Subcutaneous abdominal adipose tissue (tissue), 5 donors: ENCODE measurements around the gene TUT4.

Experiments
- H3K27ac ChIP-seq: one replicate; pipeline ENCODE4 v1.7.0; 2013; ENCODE audit warnings: low read depth, mild to moderate bottlenecking, inconsistent platforms, low read length, moderate library complexity
- H3K27me3 ChIP-seq, 5 donors: one replicate each; pipeline ENCODE4 v1.7.0; 2013; ENCODE audit warnings: low read length in 5 of 5, inconsistent platforms in 1 of 5; ENCODE audit not compliant: control insufficient read depth in 5 of 5, insufficient read depth in 4 of 5
- H3K36me3 ChIP-seq, 5 donors: one replicate each; pipeline ENCODE4 v1.7.0; 2013; ENCODE audit warnings: low read length in 5 of 5; ENCODE audit not compliant: control insufficient read depth in 5 of 5, insufficient read depth in 5 of 5
- H3K4me1 ChIP-seq, 5 donors: one replicate each; pipeline ENCODE4 v1.7.0; 2013; ENCODE audit warnings: low read length in 5 of 5, mild to moderate bottlenecking in 3 of 5, moderate library complexity in 1 of 5; ENCODE audit not compliant: control insufficient read depth in 5 of 5, insufficient read depth in 5 of 5
- H3K4me3 ChIP-seq, 5 donors: one replicate each; pipeline ENCODE4 v1.7.0; 2013; ENCODE audit warnings: low read length in 5 of 5, low read depth in 1 of 5
- H3K9ac ChIP-seq, 5 donors: one replicate each; pipeline ENCODE4 v1.7.0; 2013; ENCODE audit warnings: low read length in 5 of 5, mild to moderate bottlenecking in 4 of 5, moderate library complexity in 3 of 5
- H3K9me3 ChIP-seq, 5 donors: one replicate each; pipeline ENCODE4 v1.7.0; 2013; ENCODE audit warnings: low read length in 5 of 5; ENCODE audit not compliant: control insufficient read depth in 5 of 5
- donor health status: healthy.
- donor health status: healthy.
- donor health status: healthy.
- donor health status: healthy.
- donor health status: healthy.

Gene TUT4

DNA sequence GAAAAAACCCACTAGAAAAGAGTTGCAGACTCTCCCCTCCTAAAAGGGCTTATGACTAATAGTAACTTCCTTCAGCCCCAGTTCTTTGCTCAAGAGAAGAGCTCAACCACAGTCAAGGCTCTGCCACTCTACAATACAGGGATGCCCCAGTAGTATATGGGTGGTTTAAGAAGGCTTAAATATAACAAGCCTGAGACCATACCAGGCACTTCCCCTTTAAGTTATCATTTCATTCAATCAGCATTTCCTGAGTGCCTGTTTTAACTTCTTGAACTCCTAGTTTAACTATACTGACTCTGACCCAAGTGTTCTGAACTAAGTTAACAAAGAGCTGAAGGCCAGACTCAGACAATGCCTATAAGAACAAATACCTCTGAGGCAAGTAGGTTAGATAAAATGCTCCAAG lies 128.7 kb downstream of the TUT4 start:
- H3K27ac ChIP-seq = no peak overlapping the region
- H3K9ac ChIP-seq = no peak overlapping the region
- H3K4me3 ChIP-seq = no peak overlapping the region
- H3K9me3 ChIP-seq = no peaks in the 10 kb centered on the region
- peaks cover 19 to 49% (median 27%) of the 10 kb centered on the region in 5 donors for H3K36me3 ChIP-seq
- H3K27me3 ChIP-seq = no peaks in the 10 kb centered on the region
- peaks cover 0 to 9% (median 0%) of the 10 kb centered on the region in 5 donors for H3K4me1 ChIP-seq

GRCh38 chr1:52423771-52424170 lies 129.1 kb downstream of the TUT4 start:
- H3K36me3 ChIP-seq = peaks cover 20 to 49% (median 29%) of the 10 kb centered on the region in 5 donors
- no peak overlapping the region for H3K9ac ChIP-seq
- H3K9me3 ChIP-seq = no peaks in the 10 kb centered on the region
- no peak overlapping the region for H3K4me3 ChIP-seq
- H3K4me1 ChIP-seq = peaks cover 0 to 9% (median 0%) of the 10 kb centered on the region in 5 donors
- H3K27me3 ChIP-seq = no peaks in the 10 kb centered on the region
- H3K27ac ChIP-seq = no peak overlapping the region

DNA sequence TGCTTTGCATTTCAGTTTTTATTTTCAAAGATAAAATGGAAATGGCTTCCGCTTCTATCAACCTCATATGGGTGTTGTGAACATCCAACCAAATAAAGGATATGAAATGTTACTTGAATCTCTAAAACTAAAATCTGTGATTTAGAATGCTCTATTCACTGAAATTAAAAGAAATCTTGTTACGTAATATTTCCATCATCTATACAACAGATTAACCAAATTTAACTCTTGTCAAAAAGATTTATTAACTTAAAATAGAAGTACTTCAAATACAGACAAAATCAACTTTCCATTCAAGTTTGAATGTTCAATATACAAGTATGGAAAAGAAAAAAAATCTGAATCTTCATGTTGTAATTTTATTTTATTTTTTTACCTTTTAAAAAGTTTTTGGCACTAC lies 129.8 kb downstream of the TUT4 start:
- Histone ChIP-seq H3K36me3 (peaks cover 24 to 57% (median 37%) of the 10 kb centered on the region in 5 donors), H3K4me1 (peaks cover 0 to 9% (median 0%) of the 10 kb centered on the region in 5 donors), H3K9ac (no peak overlapping the region), H3K9me3 (no peaks in the 10 kb centered on the region), H3K27me3 (no peaks in the 10 kb centered on the region), H3K4me3 (no peak overlapping the region), H3K27ac (no peak overlapping the region)

DNA sequence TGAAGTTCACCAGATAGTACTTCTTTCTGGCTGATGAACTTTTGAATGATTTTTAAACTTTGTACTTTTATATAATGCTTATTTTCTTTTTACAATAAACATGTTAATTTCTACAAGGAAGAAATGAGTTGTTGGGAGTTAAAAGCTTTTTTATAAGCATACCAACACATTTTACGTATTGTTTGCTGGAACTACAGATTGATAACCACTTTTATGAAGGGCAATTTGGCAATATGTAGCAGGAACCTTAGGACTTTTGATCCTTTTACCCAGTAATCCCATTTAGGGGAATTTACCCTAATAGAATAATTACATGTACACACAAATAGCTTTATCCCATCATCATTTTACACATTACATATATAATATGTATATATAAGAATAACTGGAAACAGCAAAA lies 132.2 kb downstream of the TUT4 start:
- H3K9me3 ChIP-seq = no peaks in the 10 kb centered on the region
- no peak overlapping the region for H3K9ac ChIP-seq
- H3K4me1 ChIP-seq = peaks cover 0 to 13% (median 0%) of the 10 kb centered on the region in 5 donors
- H3K27ac ChIP-seq = no peak overlapping the region
- peaks cover 38 to 62% (median 56%) of the 10 kb centered on the region in 5 donors for H3K36me3 ChIP-seq
- H3K4me3 ChIP-seq = no peak overlapping the region
- H3K27me3 ChIP-seq = no peaks in the 10 kb centered on the region

DNA sequence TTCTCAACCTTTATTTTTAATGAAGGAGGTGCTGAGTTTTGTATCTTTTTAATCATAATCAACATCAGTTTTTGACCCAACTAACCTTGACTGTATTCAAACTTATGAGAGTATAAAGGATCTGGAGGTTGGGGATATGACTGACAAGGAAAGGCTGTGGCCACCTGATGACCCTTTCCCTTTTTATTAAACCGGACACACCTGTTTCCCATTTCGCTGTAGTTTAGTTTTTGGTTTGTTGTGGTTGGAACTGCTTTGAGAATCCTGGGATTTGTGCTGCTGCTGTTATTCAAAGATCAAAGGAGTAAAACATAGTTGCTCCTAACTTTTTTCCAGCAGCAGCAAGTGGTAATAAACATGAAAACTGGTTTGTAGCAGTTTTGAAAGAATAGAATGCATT lies 136.1 kb downstream of the TUT4 start:
- no peak overlapping the region for H3K27ac ChIP-seq
- H3K27me3 ChIP-seq = no peaks in the 10 kb centered on the region
- peaks cover 60 to 75% (median 62%) of the 10 kb centered on the region in 5 donors for H3K36me3 ChIP-seq
- no peak overlapping the region for H3K9ac ChIP-seq
- H3K4me1 ChIP-seq = peaks cover 0 to 5% (median 0%) of the 10 kb centered on the region in 5 donors
- H3K9me3 ChIP-seq = no peaks in the 10 kb centered on the region
- H3K4me3 ChIP-seq = no peak overlapping the region

DNA sequence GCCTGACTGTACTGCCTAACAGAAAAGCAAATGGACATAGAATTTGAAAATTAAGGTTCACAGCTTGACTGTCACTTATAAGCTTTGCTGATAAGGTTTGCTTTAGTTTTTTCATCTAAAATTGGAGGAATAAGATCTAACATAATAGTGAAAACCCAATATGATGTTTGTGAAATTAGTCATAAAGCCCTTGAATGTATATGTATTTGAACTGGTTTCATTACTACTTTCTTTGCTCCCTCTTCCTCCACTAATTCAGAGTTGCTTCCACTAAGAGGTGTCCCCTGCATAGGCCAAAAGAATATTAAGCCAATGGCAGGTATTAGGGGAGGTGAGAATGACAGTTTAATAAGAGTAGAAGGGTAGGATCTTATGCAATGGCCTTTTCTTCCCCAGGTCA lies 137.9 kb downstream of the TUT4 start:
- Histone ChIP-seq H3K27ac (no peak overlapping the region), H3K4me1 (peaks cover 0 to 5% (median 0%) of the 10 kb centered on the region in 5 donors), H3K36me3 (peaks cover 58 to 82% (median 73%) of the 10 kb centered on the region in 5 donors), H3K9ac (no peak overlapping the region), H3K9me3 (no peaks in the 10 kb centered on the region), H3K4me3 (no peak overlapping the region), H3K27me3 (no peaks in the 10 kb centered on the region)

- no peaks in the 10 kb centered on the region for H3K9me3 ChIP-seq
- H3K4me1 ChIP-seq = peaks cover 0 to 5% (median 0%) of the 10 kb centered on the region in 5 donors
- H3K36me3 ChIP-seq = peaks cover 64 to 89% (median 83%) of the 10 kb centered on the region in 5 donors
- H3K9ac ChIP-seq = no peak overlapping the region
- H3K4me3 ChIP-seq = no peak overlapping the region
- no peaks in the 10 kb centered on the region for H3K27me3 ChIP-seq
- H3K27ac ChIP-seq = no peak overlapping the region
Observed at GRCh38 chr1:52413410-52413989, 139.4 kb downstream of the TUT4 start.

DNA sequence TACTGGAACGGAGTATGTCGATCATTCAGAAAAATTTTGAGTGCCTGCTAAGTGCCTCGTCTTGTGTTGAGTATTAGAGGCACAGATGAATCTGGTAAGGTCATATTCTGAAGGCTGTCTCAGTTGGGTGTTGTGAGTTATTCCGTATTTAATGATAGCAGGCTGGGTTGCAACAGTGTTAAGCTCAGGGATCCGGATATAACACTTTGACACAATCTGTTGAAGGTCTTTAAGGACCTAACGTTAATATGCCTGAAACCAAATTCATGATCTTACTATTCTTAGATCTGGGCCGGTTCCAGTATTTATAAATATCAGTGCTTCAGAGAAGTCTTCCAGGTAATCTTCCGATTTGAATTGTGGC lies 147.9 kb downstream of the TUT4 start:
- H3K4me1 ChIP-seq = peaks cover 4 to 22% (median 20%) of the 10 kb centered on the region in 5 donors
- peak overlapping the region; percentile 71 to 93 (median 90) for H3K9ac ChIP-seq
- H3K4me3 ChIP-seq = peak overlapping the region; percentile 93 to 100 (median 98)
- peaks cover 16 to 26% (median 21%) of the 10 kb centered on the region in 5 donors for H3K36me3 ChIP-seq
- H3K27me3 ChIP-seq = no peaks in the 10 kb centered on the region
- no peaks in the 10 kb centered on the region for H3K9me3 ChIP-seq
- H3K27ac ChIP-seq = peak overlapping the region; percentile 74

DNA sequence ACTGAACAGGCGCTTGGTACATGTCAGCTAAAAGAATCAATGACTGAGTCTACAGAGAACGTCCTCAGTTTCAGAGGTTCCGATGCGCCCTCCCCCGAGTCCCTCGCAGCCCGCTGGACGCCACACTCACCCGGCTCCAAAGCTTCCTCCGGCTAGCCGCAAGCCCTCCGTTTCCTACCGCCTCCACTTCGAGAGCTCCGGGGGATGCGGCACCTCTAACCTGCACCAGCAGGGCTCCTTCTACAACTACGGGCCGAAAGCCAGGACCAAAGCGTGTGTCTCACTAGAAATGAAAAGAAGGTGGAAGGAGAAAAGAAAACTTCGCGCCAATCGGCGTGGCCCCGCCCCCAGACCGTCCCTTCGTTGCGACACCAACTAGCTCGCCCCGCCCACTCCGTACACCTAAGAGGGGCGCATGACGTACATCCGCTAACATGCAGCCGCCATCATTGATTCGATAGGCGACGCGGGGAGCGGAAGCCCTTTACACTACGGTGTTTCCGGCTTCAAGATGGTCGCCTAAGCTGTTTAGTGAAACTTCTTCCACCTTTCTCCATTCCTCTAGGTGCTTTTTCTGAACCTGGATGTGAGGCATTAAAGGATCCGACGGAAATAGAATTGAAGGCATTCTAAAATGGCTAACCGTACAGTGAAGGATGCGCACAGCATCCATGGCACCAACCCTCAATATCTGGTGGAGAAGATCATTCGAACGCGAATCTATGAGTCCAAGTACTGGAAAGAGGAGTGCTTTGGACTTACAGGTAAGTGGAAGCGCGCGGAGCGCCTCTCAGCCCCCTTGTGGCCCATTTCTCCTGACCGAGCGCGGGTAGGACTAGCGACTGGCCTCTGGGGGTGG lies 148.5 kb downstream of the TUT4 start, which contains the start of the genes ORC1 and PRPF38A:
Gene ORC1 (minus strand): TSS at position 308 of the 859 bp plus-strand sequence. CDS start 2,200 bp downstream, outside the sequence.
Gene PRPF38A (plus strand): TSS at position 487 of the 859 bp plus-strand sequence. CDS start 148 bp downstream, at position 635.
- H3K9me3 ChIP-seq = no peaks in the 10 kb centered on the region
- peaks cover 4 to 22% (median 20%) of the 10 kb centered on the region in 5 donors for H3K4me1 ChIP-seq
- peak within 1 kb of the TSS; percentile 71 to 93 (median 90) for H3K9ac ChIP-seq
- peaks cover 12 to 22% (median 18%) of the 10 kb centered on the region in 5 donors for H3K36me3 ChIP-seq
- H3K4me3 ChIP-seq = peak within 1 kb of the TSS; percentile 93 to 100 (median 98)
- H3K27ac ChIP-seq = peak within 1 kb of the TSS; percentile 74
- H3K27me3 ChIP-seq = no peaks in the 10 kb centered on the region
